KMS-11 (cell line): ENCODE results near the gene CALHM4.

ENCODE experiments used
- H2AFZ ChIP-seq: fragments of 200-600 bp; sonication (generic); 2 replicates; pipeline ENCODE4 v1.6.1; 2016; ENCODE audit warnings: antibody characterized with exemption, mixed run types, low read depth
- H3K27ac ChIP-seq: fragments of 200-600 bp; sonication (generic); 2 replicates; pipeline ENCODE4 v1.6.1; 2016; ENCODE audit warnings: mild to moderate bottlenecking, mixed run types
- H3K27me3 ChIP-seq: fragments of 200-600 bp; sonication (generic); 2 replicates; pipeline ENCODE4 v1.6.1; 2017; ENCODE audit warnings: mild to moderate bottlenecking, low read depth, mixed run types, moderate library complexity; ENCODE audit not compliant: insufficient read depth
- H3K36me3 ChIP-seq: fragments of 200-600 bp; sonication (generic); 2 replicates; pipeline ENCODE4 v1.6.1; 2017; ENCODE audit warnings: mild to moderate bottlenecking, mixed run types; ENCODE audit not compliant: insufficient read depth
- H3K4me1 ChIP-seq: fragments of 200-600 bp; sonication (generic); 2 replicates; pipeline ENCODE4 v1.6.1; 2016; ENCODE audit warnings: mild to moderate bottlenecking, low read depth, mixed run types; ENCODE audit not compliant: poor library complexity, severe bottlenecking
- H3K4me2 ChIP-seq: fragments of 200-600 bp; sonication (generic); 2 replicates; pipeline ENCODE4 v1.7.0; 2016; ENCODE audit warnings: mild to moderate bottlenecking, mixed run types
- H3K4me3 ChIP-seq: fragments of 200-600 bp; sonication (generic); IDR thresholded peaks from 2 replicates; pipeline ENCODE4 v1.6.1; 2017; ENCODE audit warnings: low read depth, low read length, mixed read lengths; ENCODE audit not compliant: insufficient read depth
- H3K79me2 ChIP-seq: fragments of 200-600 bp; sonication (generic); 2 replicates; pipeline ENCODE4 v1.6.1; 2016; ENCODE audit warnings: low read depth, mixed run types; ENCODE audit not compliant: insufficient read depth
- H3K9ac ChIP-seq: fragments of 200-600 bp; sonication (generic); 2 replicates; pipeline ENCODE4 v1.6.1; 2016; ENCODE audit warnings: mild to moderate bottlenecking, mixed run types
- H4K20me1 ChIP-seq: fragments of 200-600 bp; sonication (generic); 2 replicates; pipeline ENCODE4 v1.6.1; 2016; ENCODE audit warnings: mild to moderate bottlenecking, mixed run types; ENCODE audit not compliant: insufficient read depth
- CTCF ChIP-seq: fragments of 200-600 bp; sonication (generic); conservative IDR thresholded peaks from 2 replicates; pipeline ENCODE4 v1.6.1; 2017; ENCODE audit warnings: low read depth, mild to moderate bottlenecking, antibody characterized with exemption, low read length, moderate library complexity, mixed read lengths

The CALHM4 gene

GRCh38 chr6:116542426-116542825, 11.1 kb upstream of the CALHM4 start:
- no peak for TF ChIP-seq CTCF
- H4K20me1 ChIP-seq, result no peaks in the 10 kb centered on the region
- no peaks in the 10 kb centered on the region for H3K4me1 ChIP-seq
- H3K27me3 ChIP-seq, result no peaks in the 10 kb centered on the region
- H2AFZ ChIP-seq, result no peak overlapping the region
- H3K4me3 ChIP-seq, result no peak overlapping the region
- H3K36me3 ChIP-seq, result no peaks in the 10 kb centered on the region
- H3K4me2 ChIP-seq, result no peak overlapping the region
- H3K9ac ChIP-seq, result no peak overlapping the region
- no peak overlapping the region for H3K27ac ChIP-seq
- no peaks in the 10 kb centered on the region for H3K79me2 ChIP-seq

- no peak overlapping the region for H3K9ac ChIP-seq
- H3K27ac ChIP-seq, result no peak overlapping the region
- H3K36me3 ChIP-seq, result no peaks in the 10 kb centered on the region
- H3K4me2 ChIP-seq, result no peak overlapping the region
- no peaks in the 10 kb centered on the region for H3K79me2 ChIP-seq
- no peak overlapping the region for H2AFZ ChIP-seq
- H3K4me1 ChIP-seq, result no peaks in the 10 kb centered on the region
- no peak overlapping the region for H3K4me3 ChIP-seq
- no peak for TF ChIP-seq CTCF
- H4K20me1 ChIP-seq, result no peaks in the 10 kb centered on the region
- no peaks in the 10 kb centered on the region for H3K27me3 ChIP-seq
These were observed 10.4 kb upstream of the CALHM4 start for GRCh38 chr6:116543149-116543548.

- TF ChIP-seq CTCF, result no peak
- no peak within 1 kb of the TSS for H3K4me2 ChIP-seq
- H3K9ac ChIP-seq, result no peak within 1 kb of the TSS
- H3K4me3 ChIP-seq, result no peak within 1 kb of the TSS
- no peaks in the 10 kb centered on the region for H3K79me2 ChIP-seq
- H3K36me3 ChIP-seq, result no peaks in the 10 kb centered on the region
- H2AFZ ChIP-seq, result no peak within 1 kb of the TSS
- H3K27ac ChIP-seq, result no peak within 1 kb of the TSS
- H4K20me1 ChIP-seq, result no peaks in the 10 kb centered on the region
- no peaks in the 10 kb centered on the region for H3K4me1 ChIP-seq
- no peaks in the 10 kb centered on the region for H3K27me3 ChIP-seq
These were observed 7.9 kb upstream of the CALHM4 start, which contains the start of gene TRAPPC3L for GRCh38 chr6:116545651-116546050. TSS of gene TRAPPC3L (minus strand) at chr6:116545684. CDS start at chr6:116545514, 170 bp downstream.

GRCh38 chr6:116547358-116547757, 6.2 kb upstream of the CALHM4 start:
- no peaks in the 10 kb centered on the region for H3K27me3 ChIP-seq
- TF ChIP-seq CTCF, result no peak
- no peaks in the 10 kb centered on the region for H3K4me1 ChIP-seq
- no peak overlapping the region for H3K4me3 ChIP-seq
- H3K9ac ChIP-seq, result no peak overlapping the region
- no peaks in the 10 kb centered on the region for H3K36me3 ChIP-seq
- no peak overlapping the region for H2AFZ ChIP-seq
- H3K4me2 ChIP-seq, result no peak overlapping the region
- no peaks in the 10 kb centered on the region for H4K20me1 ChIP-seq
- no peak overlapping the region for H3K27ac ChIP-seq
- H3K79me2 ChIP-seq, result no peaks in the 10 kb centered on the region

GRCh38 chr6:116550796-116551195, 2.8 kb upstream of the CALHM4 start:
- TF ChIP-seq CTCF, result no peak
- Histone ChIP-seq H3K4me1 (no peaks in the 10 kb centered on the region), H3K4me3 (no peak overlapping the region), H2AFZ (no peak overlapping the region), H3K27ac (no peak overlapping the region), H3K4me2 (no peak overlapping the region), H4K20me1 (no peaks in the 10 kb centered on the region), H3K9ac (no peak overlapping the region), H3K79me2 (no peaks in the 10 kb centered on the region), H3K27me3 (no peaks in the 10 kb centered on the region), H3K36me3 (no peaks in the 10 kb centered on the region)
